LNCAP (cell line): ENCODE measurements around the gene ITGB1BP1.

Experiments
- CTCF ChIP-seq: fragments of 450-650 bp; IDR thresholded peaks from 2 replicates; pipeline ENCODE4 v1.5.1; 2017; ENCODE audit warnings: mild to moderate bottlenecking

The ITGB1BP1 gene

GRCh38 chr2:9416267-9416961 lies 6.9 kb downstream of the ITGB1BP1 start:
- no peak for TF ChIP-seq CTCF

- no peak for TF ChIP-seq CTCF
Observed at GRCh38 chr2:9415516-9416169, 7.7 kb downstream of the ITGB1BP1 start.

GRCh38 chr2:9412781-9413180 lies 10.5 kb downstream of the ITGB1BP1 start:
- no peak for TF ChIP-seq CTCF

- TF ChIP-seq CTCF, result no peak
Observed at GRCh38 chr2:9410108-9410507, 13.2 kb downstream of the ITGB1BP1 start.

- TF ChIP-seq CTCF, result no peak
Observed at GRCh38 chr2:9408641-9409151, 14.6 kb downstream of the ITGB1BP1 start.

- no peak for TF ChIP-seq CTCF
Observed at GRCh38 chr2:9407363-9407811, 15.9 kb downstream of the ITGB1BP1 start.

- TF ChIP-seq CTCF, result no peak
Observed at GRCh38 chr2:9406529-9407362, 16.6 kb downstream of the ITGB1BP1 start.
